Lower lobe of right lung (tissue), 2 donors: ENCODE data around the gene PCSK5. TPM values are rescaled to one million over a fixed set of nuclear protein-coding genes. Genes with fewer than 3 reads are reported as not detected.

Experiments
- ATAC-seq, 2 donors: fragments of 200-7000 bp; cut with Tn5 transposase; one replicate each; pipeline ENCODE4 v1.9.1; 2020 to 2022; ENCODE audit warnings: mild to moderate bottlenecking in 2 of 2, moderate library complexity in 2 of 2
- DNase-seq: peaks from one replicate; pipeline ENCODE4 v3.0.0-alpha.2; 2020
- H3K27ac ChIP-seq: fragments of 200-600 bp; one replicate; pipeline ENCODE4 v1.8.0; 2022
- H3K27me3 ChIP-seq: fragments of 200-600 bp; one replicate; pipeline ENCODE4 v1.8.0; 2022; ENCODE audit warnings: low read depth
- H3K36me3 ChIP-seq: fragments of 200-600 bp; one replicate; pipeline ENCODE4 v1.8.0; 2022; ENCODE audit warnings: mild to moderate bottlenecking
- H3K4me1 ChIP-seq: fragments of 200-600 bp; one replicate; pipeline ENCODE4 v1.8.0; 2022
- H3K4me3 ChIP-seq: fragments of 200-600 bp; one replicate; pipeline ENCODE4 v1.8.0; 2022; ENCODE audit warnings: mild to moderate bottlenecking
- H3K9me3 ChIP-seq: fragments of 200-600 bp; one replicate; pipeline ENCODE4 v1.8.0; 2022
- CTCF ChIP-seq: fragments of 200-600 bp; IDR thresholded peaks from one replicate; pipeline ENCODE4 v1.8.0; 2022; ENCODE audit warnings: antibody characterized with exemption, mild to moderate bottlenecking
- intact Hi-C: fragments of 100-400 bp; cut with DNase I; formaldehyde crosslinking; loops from one replicate; pipeline ENCODE4 v1.11.0; 2022
- total RNA-seq: library from RNA; stranded (reverse); fragmentation: NEBNext Ultra II Directional; extraction: Animal tissue kit (Norgen Biotek cat#: 25700); gene quantifications from one replicate; pipeline ENCODE4 v1.2.1, GENCODE V29; 2021
- donor health status: DM: no; HTN: yes; CAD: no; lungs with severe emphysema.

Gene PCSK5
- total RNA-seq, 1 donor from 2014 or later = 18.1 TPM

GRCh38 chr9:76405868-76406267, 515.4 kb downstream of the PCSK5 start:
- Histone ChIP-seq H3K36me3 (no peaks in the 10 kb centered on the region), H3K4me3 (no peak overlapping the region), H3K4me1 (peaks cover 8% of the 10 kb centered on the region), H3K9me3 (no peaks in the 10 kb centered on the region), H3K27ac (no peak overlapping the region), H3K27me3 (no peaks in the 10 kb centered on the region)
- ATAC-seq (no peak), DNase-seq (no peak)
- no peak for TF ChIP-seq CTCF
- intact Hi-C loops = no loop called here
